HepG2 (cell line): ENCODE results near the gene ACSM6. TPM values are rescaled to one million over a fixed set of nuclear protein-coding genes. Genes with fewer than 3 reads are reported as not detected.

ENCODE experiments used
- ATAC-seq: fragments of 200-7000 bp; cut with Tn5 transposase; 3 replicates; pipeline ENCODE4 v1.9.1; 2020; ENCODE audit warnings: mild to moderate bottlenecking, moderate library complexity
- BruUV-seq: library from RNA; stranded (reverse); fragments of 400-500 nt; replicated peaks from 2 replicates; lab custom pipeline; 2021; lab: Mats Ljungman, UMichigan
- CTCF ChIA-PET: fragments of 300-600 bp; formaldehyde crosslinking; extraction: SDS; loops from one replicate; lab custom pipeline; 2021; ENCODE audit warnings: low total read pairs, inconsistent platforms, low intra/inter-chr PET ratio; lab: Yijun Ruan, JAX
- POLR2A ChIA-PET: fragments of 350-600 bp; sonication (Branson Sonifier 250); formaldehyde crosslinking; loops from one replicate; lab custom pipeline; 2020; ENCODE audit warnings: antibody characterized with exemption, inconsistent platforms; lab: Yijun Ruan, JAX
- DNase-seq: peaks from one replicate; pipeline ENCODE4 v3.0.0-alpha.2; 2015; ENCODE audit warnings: low spot score
- FAIRE-seq: peaks from 3 replicates; lab custom pipeline; 2011; peaks lifted over from hg19 to GRCh38; lab: Jason Lieb, UNC
- H2AFZ ChIP-seq: one replicate; pipeline ENCODE4 v1.6.1; 2011; ENCODE audit warnings: low read length, inconsistent platforms
- H3K27ac ChIP-seq: fragments of 300-600 bp; 3 replicates; pipeline ENCODE4 v1.8.0; 2011; ENCODE audit warnings: mixed run types, mild to moderate bottlenecking, mixed read lengths, low read length, inconsistent platforms; ENCODE audit not compliant: insufficient read depth; ENCODE audit errors: extremely low read length
- H3K27me3 ChIP-seq, 2 experiments: fragments of 200-600 bp in 1 of 2; 2 replicates in 1 of 2; 3 replicates in 1 of 2; pipeline versions ENCODE4 v1.6.0 to v1.8.0; 2011; ENCODE audit warnings: low read length in 2 of 2, mild to moderate bottlenecking in 2 of 2, moderate library complexity in 2 of 2, inconsistent platforms in 1 of 2; ENCODE audit not compliant: insufficient read depth in 2 of 2, control insufficient read depth in 1 of 2
- H3K36me3 ChIP-seq, 2 experiments: fragments of 200-600 bp in 1 of 2; replicated peaks in 1 of 2; 2 replicates in 1 of 2; 3 replicates in 1 of 2; pipeline versions ENCODE4 v1.5.1 to v1.8.0; 2011; ENCODE audit warnings: low read length in 2 of 2, inconsistent platforms in 1 of 2; ENCODE audit not compliant: insufficient read depth in 2 of 2, control insufficient read depth in 1 of 2
- H3K4me1 ChIP-seq: 2 replicates; pipeline ENCODE4 v1.5.1; 2012; ENCODE audit warnings: low read length, inconsistent platforms; ENCODE audit not compliant: insufficient read depth
- H3K4me2 ChIP-seq: 2 replicates; pipeline ENCODE4 v1.6.0; 2011; ENCODE audit warnings: low read depth, low read length, inconsistent platforms
- H3K4me3 ChIP-seq, 3 experiments: fragments of 200-600 bp in 1 of 3; sonication (generic), shearing (Covaris generic) in 1 of 3; replicated peaks in 1 of 3; 2 replicates each; pipeline ENCODE4 v1.5.1; 2011 to 2016; ENCODE audit warnings: low read length in 3 of 3, inconsistent platforms in 2 of 3, low read depth in 2 of 3, mild to moderate bottlenecking in 2 of 3, control low read depth in 1 of 3, mixed read lengths in 1 of 3; ENCODE audit not compliant: insufficient read depth in 1 of 3
- H3K79me2 ChIP-seq: one replicate; pipeline ENCODE4 v1.6.1; 2011; ENCODE audit warnings: low read length, inconsistent platforms; ENCODE audit not compliant: insufficient read depth
- H3K9ac ChIP-seq: 2 replicates; pipeline ENCODE4 v1.6.0; 2011; ENCODE audit warnings: mild to moderate bottlenecking, low read depth, low read length, inconsistent platforms; ENCODE audit not compliant: insufficient read depth
- H3K9me3 ChIP-seq: 2 replicates; pipeline ENCODE4 v1.5.1; 2012; ENCODE audit warnings: mild to moderate bottlenecking, low read length
- H4K20me1 ChIP-seq: 2 replicates; pipeline ENCODE4 v1.6.0; 2011; ENCODE audit warnings: inconsistent platforms, mild to moderate bottlenecking, low read length, moderate library complexity; ENCODE audit not compliant: insufficient read depth
- AKNA ChIP-seq: sonication (generic); formaldehyde crosslinking; IDR thresholded peaks from 2 replicates; pipeline ENCODE4 v1.4.0; 2020; ENCODE audit warnings: missing genetic modification reagents, borderline replicate concordance
- CBFB ChIP-seq: sonication (generic); formaldehyde crosslinking; IDR thresholded peaks from 2 replicates; pipeline ENCODE4 v1.4.0; 2020; ENCODE audit warnings: missing genetic modification reagents
- CREB3 ChIP-seq: sonication (generic); formaldehyde crosslinking; IDR thresholded peaks from 2 replicates; pipeline ENCODE4 v1.5.0; 2020; ENCODE audit warnings: missing genetic modification reagents
- HNF1A ChIP-seq, 2 experiments: sonication (generic) in 1 of 2; formaldehyde crosslinking in 1 of 2; IDR thresholded peaks; 2 replicates each; pipeline versions ENCODE4 v1.4.0 to v1.6.1; 2016 to 2020; ENCODE audit warnings: borderline replicate concordance in 1 of 2, low read depth in 1 of 2, mild to moderate bottlenecking in 1 of 2, missing genetic modification reagents in 1 of 2
- HNRNPUL1 ChIP-seq: fragments of 200-400 bp; formaldehyde crosslinking; IDR thresholded peaks from 2 replicates; pipeline ENCODE4 v1.6.1; 2017; ENCODE audit warnings: low read depth, mild to moderate bottlenecking, low read length, moderate library complexity
- IKZF1 ChIP-seq: fragments of 450-650 bp; IDR thresholded peaks from 2 replicates; pipeline ENCODE4 v1.7.1; 2016
- NFATC3 ChIP-seq: sonication (generic); formaldehyde crosslinking; IDR thresholded peaks from 2 replicates; pipeline ENCODE4 v1.5.1; 2020; ENCODE audit warnings: mild to moderate bottlenecking, missing genetic modification reagents
- RBM39 ChIP-seq: fragments of 200-400 bp; formaldehyde crosslinking; IDR thresholded peaks from one replicate; pipeline ENCODE4 v1.6.1; 2018; ENCODE audit warnings: antibody characterized with exemption, mild to moderate bottlenecking, low read depth, low read length; ENCODE audit not compliant: poor library complexity, severe bottlenecking
- THYN1 ChIP-seq: sonication (generic); formaldehyde crosslinking; IDR thresholded peaks from 2 replicates; pipeline ENCODE4 v1.8.1; 2023; ENCODE audit warnings: low read depth, mild to moderate bottlenecking, moderate library complexity, missing genetic modification reagents, borderline replicate concordance
- ZC3H4 ChIP-seq: sonication (generic); formaldehyde crosslinking; IDR thresholded peaks from 2 replicates; pipeline ENCODE4 v1.4.0; 2020; ENCODE audit warnings: missing genetic modification reagents, borderline replicate concordance
- ZNF510 ChIP-seq: sonication (generic); formaldehyde crosslinking; IDR thresholded peaks from 2 replicates; pipeline ENCODE4 v1.4.0; 2020; ENCODE audit warnings: low read depth, mild to moderate bottlenecking, missing genetic modification reagents
- ZNF772 ChIP-seq: sonication (generic); formaldehyde crosslinking; IDR thresholded peaks from 2 replicates; pipeline ENCODE4 v1.5.0; 2020; ENCODE audit warnings: mild to moderate bottlenecking, missing genetic modification reagents
- WGBS: methylation state at CpG from one replicate; pipeline ENCODE4 v1.1.6; 2017; ENCODE audit warnings: low lambda C conversion rate; 5-methylcytosine and 5-hydroxymethylcytosine counted together
- in situ Hi-C: cut with HindIII; loops from 2 replicates; pipeline ENCODE4 v1.10.0; 2017; ENCODE audit warnings: low pct_unique_long_range_greater_than_20kb; ENCODE audit not compliant: extremely low pct_ligation_motif_present
- intact Hi-C: fragments of 100-400 bp; cut with micrococcal nuclease; formaldehyde crosslinking; loops from one replicate; pipeline ENCODE4 v1.10.0; 2022; ENCODE audit not compliant: unreplicated experiment
- polyA plus RNA-seq, 8 experiments: library from polyadenylated mRNA; depleted of rRNA in 3 of 8; stranded (reverse) in 7 of 8; unstranded in 1 of 8; fragments of >200 nt; fragmentation: Illumina TruSeq in 4 of 8; extraction: Trizol in 4 of 8; gene quantifications; 2 replicates each; pipeline versions ENCODE4 v1.2.1 to v1.2.3, GENCODE V29; 2011 to 2016; ENCODE audit warnings: low read depth in 4 of 8, missing spikeins in 1 of 8, mixed read lengths in 1 of 8; ENCODE audit not compliant: insufficient read depth in 1 of 8
- total RNA-seq, 5 experiments: library from RNA; depleted of rRNA; stranded (reverse); fragments of >200 nt; fragmentation: Illumina TruSeq; extraction: Trizol; gene quantifications; 2 replicates each; pipeline ENCODE4 v1.2.3, GENCODE V29; 2016; ENCODE audit warnings: low read depth in 1 of 5
- TF ChIP-seq, protein P1 (sequence below): fragments of 450-650 bp; IDR thresholded peaks from 2 replicates; pipeline ENCODE4 v1.6.1; 2016

The ACSM6 gene
- total and polyA plus RNA-seq, 2 of the 13 experiments (the other 11 are each of a cell fraction or from before 2014, with no cell fraction given): not detected

DNA sequence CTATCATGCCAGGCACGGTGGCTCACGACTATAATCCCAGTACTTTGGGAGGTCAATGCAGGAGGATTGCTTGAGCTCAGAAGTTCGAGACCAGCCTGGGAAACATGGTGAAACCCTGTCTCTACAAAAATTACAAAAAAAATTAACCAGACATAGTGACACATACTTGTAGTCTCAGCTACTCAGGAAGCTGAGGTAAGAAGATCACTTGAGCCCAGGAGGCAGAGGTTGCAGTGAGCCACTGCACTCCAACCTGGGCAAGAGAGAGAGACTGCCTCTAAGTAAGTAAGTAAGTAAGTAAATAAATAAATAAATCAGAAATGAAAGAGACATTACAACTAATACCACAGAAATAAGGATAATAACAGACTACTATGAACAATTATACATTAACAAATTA is 60.6 kb downstream of the ACSM6 start:
- intact Hi-C loops (no loop called here), in situ Hi-C loops (no loop called here)
- no peak for FAIRE-seq
- Histone ChIP-seq H3K4me3 (no peak overlapping the region), H3K4me2 (no peak overlapping the region), H3K27me3 (no peaks in the 10 kb centered on the region), H3K27ac (no peak overlapping the region), H3K4me1 (peaks cover 16% of the 10 kb centered on the region), H3K9me3 (no peaks in the 10 kb centered on the region), H3K9ac (no peak overlapping the region), H3K79me2 (peaks cover 57% of the 10 kb centered on the region), H3K36me3 (peaks cover 11 to 53% of the 10 kb centered on the region in 2 experiments), H4K20me1 (peaks cover 4% of the 10 kb centered on the region; the same call in 1 of the 2 replicates), H2AFZ (no peak overlapping the region)
- no peak for ATAC-seq
- 94% methylated on average over 3 of the region's 3 CpGs for WGBS
- BruUV-seq: no TSS peak
- CTCF ChIA-PET: no interaction called here
- POLR2A ChIA-PET: no interaction called here
- no peak for DNase-seq
- TF ChIP-seq IKZF1: no peak
- no peak for TF ChIP-seq ZNF772 (CRISPR knock-in tag)
- TF ChIP-seq NFATC3: no peak
- no peak for TF ChIP-seq AKNA (CRISPR knock-in tag)
- TF ChIP-seq CBFB (CRISPR knock-in tag): no peak
- no peak for TF ChIP-seq ZC3H4 (CRISPR knock-in tag)
- no peak for TF ChIP-seq THYN1 (CRISPR knock-in tag)
- TF ChIP-seq RBM39: no peak
- no peak for TF ChIP-seq CREB3 (CRISPR knock-in tag)
- no peak for TF ChIP-seq HNRNPUL1
- TF ChIP-seq HNF1A (IDR thresholded peaks at IDR 0.05; ENCODE audit: low read depth): no peak
- TF ChIP-seq HNF1A (CRISPR knock-in tag; IDR thresholded peaks at IDR 0.05; ENCODE audit: borderline replicate concordance): no peak
- TF ChIP-seq, protein P1, sequence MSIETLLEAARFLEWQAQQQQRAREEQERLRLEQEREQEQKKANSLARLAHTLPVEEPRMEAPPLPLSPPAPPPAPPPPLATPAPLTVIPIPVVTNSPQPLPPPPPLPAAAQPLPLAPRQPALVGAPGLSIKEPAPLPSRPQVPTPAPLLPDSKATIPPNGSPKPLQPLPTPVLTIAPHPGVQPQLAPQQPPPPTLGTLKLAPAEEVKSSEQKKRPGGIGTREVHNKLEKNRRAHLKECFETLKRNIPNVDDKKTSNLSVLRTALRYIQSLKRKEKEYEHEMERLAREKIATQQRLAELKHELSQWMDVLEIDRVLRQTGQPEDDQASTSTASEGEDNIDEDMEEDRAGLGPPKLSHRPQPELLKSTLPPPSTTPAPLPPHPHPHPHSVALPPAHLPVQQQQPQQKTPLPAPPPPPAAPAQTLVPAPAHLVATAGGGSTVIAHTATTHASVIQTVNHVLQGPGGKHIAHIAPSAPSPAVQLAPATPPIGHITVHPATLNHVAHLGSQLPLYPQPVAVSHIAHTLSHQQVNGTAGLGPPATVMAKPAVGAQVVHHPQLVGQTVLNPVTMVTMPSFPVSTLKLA: no peak
- no peak for TF ChIP-seq ZNF510
